Large intestine (tissue), 3 donors: ENCODE results near the gene RNASEH2B. TPM values are rescaled to one million over a fixed set of nuclear protein-coding genes. Genes with fewer than 3 reads are reported as not detected.
A peak's percentile ranks its signal among the peaks of the same experiment; 100 is the strongest.

Experiments used
- DNase-seq, 2 donors: peaks; one replicate each; pipeline versions ENCODE4 v3.0.0 to v3.0.0-alpha.2; 2013
- H3K27ac ChIP-seq: one replicate; pipeline ENCODE4 v1.5.1; 2013; ENCODE audit warnings: low read length
- H3K27me3 ChIP-seq: 2 replicates; pipeline ENCODE4 v1.6.1; 2013; ENCODE audit warnings: low read length; ENCODE audit not compliant: control insufficient read depth, insufficient read depth
- H3K36me3 ChIP-seq: 2 replicates; pipeline ENCODE4 v1.6.1; 2013; ENCODE audit warnings: low read length; ENCODE audit not compliant: control insufficient read depth, insufficient read depth
- H3K4me1 ChIP-seq: one replicate; pipeline ENCODE4 v1.6.1; 2013; ENCODE audit warnings: low read length; ENCODE audit not compliant: control insufficient read depth, insufficient read depth
- H3K4me3 ChIP-seq: one replicate; pipeline ENCODE4 v1.5.1; 2013; ENCODE audit warnings: low read length
- H3K9me3 ChIP-seq: one replicate; pipeline ENCODE4 v1.6.1; 2013; ENCODE audit warnings: mild to moderate bottlenecking, low read depth, low read length, moderate library complexity; ENCODE audit not compliant: control insufficient read depth
- WGBS: methylation state at CpG from one replicate; pipeline ENCODE4 v1.1.5; 2013; ENCODE audit warnings: low lambda C conversion rate; ENCODE audit not compliant: insufficient coverage; 5-methylcytosine and 5-hydroxymethylcytosine counted together
- polyA plus RNA-seq: library from polyadenylated mRNA; unstranded; fragments of 120-200 nt; gene quantifications from one replicate; pipeline ENCODE4 v1.2.1, GENCODE V29; 2013

Gene RNASEH2B
- polyA plus RNA-seq, 1 donor: 43.7 TPM

- no peak overlapping the region for H3K27ac ChIP-seq
- no CpG with 5 or more reads among the region's 1 CpG for WGBS
- H3K36me3 ChIP-seq: peaks cover 7% of the 10 kb centered on the region
- H3K4me1 ChIP-seq: no peaks in the 10 kb centered on the region
- no peaks in the 10 kb centered on the region for H3K27me3 ChIP-seq
- no peaks in the 10 kb centered on the region for H3K9me3 ChIP-seq
- DNase-seq: no peak
- no peak overlapping the region for H3K4me3 ChIP-seq
Observed at GRCh38 chr13:50955798-50956197, 46.2 kb downstream of the RNASEH2B start.

GRCh38 chr13:50957620-50958019 is 48.0 kb downstream of the RNASEH2B start:
- H3K27ac ChIP-seq: no peak overlapping the region
- no peak overlapping the region for H3K4me3 ChIP-seq
- no peak for DNase-seq
- WGBS: no CpG with 5 or more reads among the region's 2 CpGs
- no peaks in the 10 kb centered on the region for H3K27me3 ChIP-seq
- no peaks in the 10 kb centered on the region for H3K9me3 ChIP-seq
- no peaks in the 10 kb centered on the region for H3K4me1 ChIP-seq
- peaks cover 10% of the 10 kb centered on the region for H3K36me3 ChIP-seq

GRCh38 chr13:50969691-50970090 is 60.1 kb downstream of the RNASEH2B start:
- Histone ChIP-seq H3K4me3 (no peak overlapping the region), H3K36me3 (peaks cover 13% of the 10 kb centered on the region), H3K4me1 (no peaks in the 10 kb centered on the region), H3K27me3 (no peaks in the 10 kb centered on the region), H3K9me3 (no peaks in the 10 kb centered on the region), H3K27ac (no peak overlapping the region)
- DNase-seq: peak in 1 of 2 donors; percentile 33
- WGBS: no CpG with 5 or more reads among the region's 11 CpGs

- 100% methylated on average over 1 of the region's 2 CpGs for WGBS
- Histone ChIP-seq H3K4me1 (no peaks in the 10 kb centered on the region), H3K9me3 (no peaks in the 10 kb centered on the region), H3K4me3 (no peak overlapping the region), H3K27ac (no peak overlapping the region), H3K36me3 (peaks cover 11% of the 10 kb centered on the region), H3K27me3 (no peaks in the 10 kb centered on the region)
- DNase-seq: no peak
Observed at GRCh38 chr13:50970956-50971355, 61.4 kb downstream of the RNASEH2B start.

GRCh38 chr13:50974268-50974667 is 64.7 kb downstream of the RNASEH2B start:
- no peak overlapping the region for H3K27ac ChIP-seq
- no peak for DNase-seq
- no peak overlapping the region for H3K4me3 ChIP-seq
- 100% methylated on average over 2 of the region's 3 CpGs for WGBS
- no peaks in the 10 kb centered on the region for H3K9me3 ChIP-seq
- no peaks in the 10 kb centered on the region for H3K27me3 ChIP-seq
- no peaks in the 10 kb centered on the region for H3K4me1 ChIP-seq
- peaks cover 11% of the 10 kb centered on the region for H3K36me3 ChIP-seq

GRCh38 chr13:50979187-50979586 is 69.6 kb downstream of the RNASEH2B start:
- H3K4me1 ChIP-seq: no peaks in the 10 kb centered on the region
- H3K4me3 ChIP-seq: no peak overlapping the region
- H3K27me3 ChIP-seq: no peaks in the 10 kb centered on the region
- H3K36me3 ChIP-seq: peaks cover 3% of the 10 kb centered on the region
- H3K27ac ChIP-seq: peak overlapping the region; percentile 5
- H3K9me3 ChIP-seq: no peaks in the 10 kb centered on the region
- peak in 1 of 2 donors; percentile 67 for DNase-seq

- Histone ChIP-seq H3K27me3 (no peaks in the 10 kb centered on the region), H3K27ac (no peak overlapping the region), H3K4me1 (no peaks in the 10 kb centered on the region), H3K4me3 (no peak overlapping the region), H3K9me3 (no peaks in the 10 kb centered on the region), H3K36me3 (no peaks in the 10 kb centered on the region)
- WGBS: 100% methylated on average over 1 of the region's 4 CpGs
- DNase-seq: no peak
Observed at GRCh38 chr13:50981686-50982085, 72.1 kb downstream of the RNASEH2B start.

GRCh38 chr13:50989476-50989875 is 79.9 kb downstream of the RNASEH2B start:
- peak overlapping the region; percentile 33 for H3K27ac ChIP-seq
- peak; percentile 75 to 83 for DNase-seq

GRCh38 chr13:50990065-50990817 is 80.7 kb downstream of the RNASEH2B start:
- Histone ChIP-seq H3K27me3 (no peaks in the 10 kb centered on the region), H3K27ac (peak overlapping the region; percentile 33), H3K36me3 (no peaks in the 10 kb centered on the region), H3K9me3 (no peaks in the 10 kb centered on the region), H3K4me3 (no peak overlapping the region), H3K4me1 (peaks cover 52% of the 10 kb centered on the region)
- 0% methylated on average over 1 of the region's 11 CpGs for WGBS
- DNase-seq: peak in 1 of 2 donors; percentile 52

More at GRCh38 chr13:50989476-50989875, 79.9 kb downstream of the RNASEH2B start:
- no peaks in the 10 kb centered on the region for H3K9me3 ChIP-seq
- no peak overlapping the region for H3K4me3 ChIP-seq
- peaks cover 44% of the 10 kb centered on the region for H3K4me1 ChIP-seq
- no peaks in the 10 kb centered on the region for H3K27me3 ChIP-seq
- WGBS: no CpG with 5 or more reads among the region's 6 CpGs
- no peaks in the 10 kb centered on the region for H3K36me3 ChIP-seq

- Histone ChIP-seq H3K27ac (peak overlapping the region; percentile 29), H3K36me3 (no peaks in the 10 kb centered on the region), H3K27me3 (no peaks in the 10 kb centered on the region), H3K9me3 (no peaks in the 10 kb centered on the region), H3K4me3 (no peak overlapping the region), H3K4me1 (peaks cover 57% of the 10 kb centered on the region)
- 91% methylated on average over 4 of the region's 22 CpGs for WGBS
- peak in 1 of 2 donors; percentile 55 for DNase-seq
Observed at GRCh38 chr13:50990818-50991506, 81.4 kb downstream of the RNASEH2B start.
